CD4-positive, alpha-beta T cell treated with Interleukin-2 at 100 ng/mL for 4 hours (primary cell): Measurements from ENCODE around the gene GPRC5D.

Experiments
- DNase-seq: peaks from one replicate; pipeline ENCODE4 v3.0.0-alpha.2; 2020; ENCODE audit warnings: low spot score

The GPRC5D gene

DNA sequence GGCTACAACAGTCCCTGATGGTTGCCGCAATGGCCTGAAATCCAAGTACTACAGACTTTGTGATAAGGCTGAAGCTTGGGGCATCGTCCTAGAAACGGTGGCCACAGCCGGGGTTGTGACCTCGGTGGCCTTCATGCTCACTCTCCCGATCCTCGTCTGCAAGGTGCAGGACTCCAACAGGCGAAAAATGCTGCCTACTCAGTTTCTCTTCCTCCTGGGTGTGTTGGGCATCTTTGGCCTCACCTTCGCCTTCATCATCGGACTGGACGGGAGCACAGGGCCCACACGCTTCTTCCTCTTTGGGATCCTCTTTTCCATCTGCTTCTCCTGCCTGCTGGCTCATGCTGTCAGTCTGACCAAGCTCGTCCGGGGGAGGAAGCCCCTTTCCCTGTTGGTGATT, 43.7 kb downstream of the GPRC5D start:
- no peak for DNase-seq

DNA sequence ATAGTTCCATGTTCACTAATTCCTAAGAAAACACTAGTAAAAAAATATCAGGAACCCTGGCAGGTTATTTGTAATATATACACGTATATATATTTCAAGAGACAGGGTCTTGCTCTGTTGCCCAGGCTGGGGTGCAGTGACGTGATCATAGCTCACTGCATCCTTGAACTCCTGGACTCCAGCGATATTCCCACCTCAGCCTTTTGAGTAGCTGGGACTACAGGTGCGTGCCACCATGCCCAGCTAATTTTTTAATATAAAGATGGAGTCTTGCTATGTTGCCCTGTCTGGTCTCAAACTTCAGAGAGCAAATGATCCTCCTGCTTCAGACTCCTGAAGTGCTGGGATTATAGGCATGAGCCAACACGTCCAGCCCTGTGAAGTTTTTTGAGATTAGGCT, 44.4 kb downstream of the GPRC5D start:
- no peak for DNase-seq

DNA sequence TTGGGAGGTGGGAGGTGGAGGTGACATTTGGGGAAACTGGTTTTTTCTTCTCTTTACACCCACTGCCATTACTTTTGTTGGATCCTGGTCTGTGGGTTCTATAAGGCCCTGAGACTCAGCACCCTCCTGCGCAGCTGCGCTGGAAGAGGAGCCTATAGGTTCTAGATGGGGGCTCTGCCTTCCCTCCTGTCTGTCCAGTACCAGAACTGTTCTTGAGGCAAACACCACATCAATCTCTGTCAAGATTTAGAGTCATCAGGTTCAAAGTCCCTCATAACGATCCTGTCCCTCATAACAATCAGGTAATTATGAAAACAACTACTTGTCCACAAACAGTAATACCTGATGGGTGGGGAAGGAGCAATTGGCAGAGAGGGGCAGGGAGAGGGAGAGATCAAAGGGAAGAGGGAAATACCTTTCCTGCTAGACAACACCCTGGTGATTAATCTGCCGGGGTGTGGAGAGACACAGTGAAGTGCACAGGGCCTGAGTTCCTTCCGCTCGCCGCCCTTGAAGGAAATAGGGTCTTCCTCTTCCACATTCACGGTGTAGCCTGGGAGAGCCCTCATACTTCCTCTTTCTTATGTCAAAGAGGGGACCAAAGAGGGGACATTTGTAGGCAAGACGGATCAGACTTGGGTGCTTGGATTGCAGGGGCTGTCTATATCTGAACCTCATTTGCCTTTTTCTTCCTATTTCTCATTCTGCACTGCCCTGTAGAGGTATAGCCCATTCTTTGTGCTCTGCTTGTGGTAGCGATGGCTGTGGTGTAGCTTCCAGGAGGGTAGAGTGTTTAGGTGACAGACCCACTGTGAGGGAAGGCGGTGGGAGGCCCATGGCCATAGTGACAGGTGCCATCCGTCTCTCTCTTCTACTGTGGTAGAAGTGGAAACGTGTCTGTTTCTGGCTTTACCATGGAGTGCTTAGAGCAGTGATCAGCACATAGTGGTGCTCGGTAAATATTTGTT, 48.0 kb downstream of the GPRC5D start:
- DNase-seq: no peak

DNA sequence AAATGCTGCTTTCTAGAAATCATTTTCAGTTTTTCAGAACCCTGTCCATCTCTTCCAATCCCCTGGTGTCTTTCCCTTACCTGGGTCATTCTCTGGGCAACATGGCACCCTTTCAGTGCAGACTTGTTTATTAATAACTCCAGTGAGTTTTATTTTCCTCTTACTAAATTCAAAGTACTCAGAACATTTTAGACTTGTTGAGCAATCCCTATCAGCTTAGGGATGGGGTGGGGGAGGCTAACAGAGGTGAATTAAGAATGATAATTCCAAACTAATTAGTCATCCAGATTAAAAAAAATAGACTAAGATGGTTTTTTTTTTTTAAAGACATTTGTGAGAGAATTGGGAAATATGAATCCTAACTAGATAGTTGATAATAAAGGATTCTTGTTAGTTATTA, 49.9 kb downstream of the GPRC5D start:
- DNase-seq: no peak

GRCh38 chr12:12901158-12901791, 50.7 kb downstream of the GPRC5D start:
- DNase-seq: no peak

DNA sequence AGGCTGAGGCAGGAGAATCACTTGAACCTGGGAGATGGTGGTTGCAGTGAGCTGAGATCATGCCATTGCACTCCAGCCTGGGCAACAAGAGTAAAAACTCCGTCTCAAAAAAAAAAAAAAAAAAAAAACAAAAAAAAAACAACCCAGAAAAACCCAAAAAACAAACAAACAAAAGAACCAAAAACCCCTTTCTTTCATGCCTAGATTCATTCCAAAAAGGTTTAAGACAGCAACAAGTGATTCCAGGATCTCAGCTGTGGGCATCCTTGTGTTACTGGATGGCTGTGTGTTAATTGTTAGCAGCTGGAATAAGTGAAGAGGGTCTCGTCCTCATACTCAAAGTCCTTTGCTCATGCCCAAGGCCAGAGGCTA, 51.2 kb downstream of the GPRC5D start:
- DNase-seq: no peak

DNA sequence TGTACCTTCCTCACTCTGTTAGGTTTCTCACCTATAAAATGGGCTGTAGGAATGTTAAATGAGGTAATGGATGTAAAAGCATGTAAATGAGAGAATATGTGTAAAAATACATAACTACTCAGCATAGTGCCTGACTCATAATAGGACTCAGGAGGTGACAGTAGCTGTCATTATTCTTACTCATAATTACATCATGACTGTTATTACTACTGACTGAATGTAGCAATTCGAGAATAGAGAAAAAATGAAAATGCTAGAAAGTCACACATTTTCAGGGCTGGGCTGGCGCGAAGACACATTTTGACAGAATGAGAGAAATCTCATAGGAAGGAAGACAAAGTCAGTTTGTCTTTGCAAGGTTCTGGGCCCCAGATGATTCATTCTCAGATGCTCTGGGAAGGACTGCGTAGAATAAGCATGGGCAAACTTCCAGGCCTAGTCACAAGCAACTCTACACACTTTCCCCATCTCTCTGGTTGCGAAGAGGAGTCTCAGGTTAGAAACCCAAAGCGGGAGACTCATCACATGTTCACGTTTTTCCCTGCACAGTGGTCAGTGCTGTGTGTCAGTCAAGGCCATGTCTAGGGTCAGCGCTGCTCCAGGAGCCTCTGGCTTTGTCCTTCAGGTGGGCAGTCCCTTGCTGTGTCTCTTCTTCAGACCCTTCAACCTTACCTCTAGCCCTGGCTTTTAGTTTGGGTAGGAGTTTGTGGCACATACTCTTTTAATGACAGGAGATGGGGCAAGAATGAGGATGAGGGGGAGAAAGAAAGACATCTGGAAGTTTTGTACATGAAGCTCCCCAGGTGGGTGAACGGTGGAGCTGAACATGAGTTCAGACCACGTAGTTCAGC, 52.2 kb downstream of the GPRC5D start:
- no peak for DNase-seq

DNA sequence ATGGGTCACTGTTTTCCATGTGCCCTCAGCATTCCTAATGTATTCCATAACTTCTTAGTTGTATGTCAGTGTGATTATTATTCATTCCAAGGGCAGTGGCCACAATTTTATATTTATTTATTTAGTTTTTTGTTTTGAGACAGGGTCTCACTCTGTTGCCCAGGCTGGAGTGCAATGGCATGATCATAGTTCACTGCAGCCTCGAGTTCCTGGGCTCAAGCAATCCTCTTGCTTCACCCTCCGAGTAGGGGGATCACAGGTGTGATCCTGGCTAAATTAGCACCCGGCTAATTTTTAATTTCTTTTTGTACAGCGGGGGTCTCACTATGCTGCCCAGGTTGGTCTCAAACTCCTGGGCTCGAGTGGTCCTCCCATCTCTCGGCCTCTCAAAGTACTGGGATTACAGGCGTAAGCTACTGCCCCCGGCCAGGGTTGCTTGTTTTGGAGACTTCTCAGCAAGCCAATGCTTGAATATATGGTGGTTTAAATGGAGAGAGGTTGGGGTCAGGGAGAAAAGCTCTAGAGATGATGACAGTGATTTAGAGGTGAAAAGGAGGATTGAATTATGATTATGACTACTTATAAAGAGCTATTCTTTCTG, 53.0 kb downstream of the GPRC5D start:
- DNase-seq: no peak

GRCh38 chr12:12898136-12898717, 53.7 kb downstream of the GPRC5D start:
- DNase-seq: no peak

DNA sequence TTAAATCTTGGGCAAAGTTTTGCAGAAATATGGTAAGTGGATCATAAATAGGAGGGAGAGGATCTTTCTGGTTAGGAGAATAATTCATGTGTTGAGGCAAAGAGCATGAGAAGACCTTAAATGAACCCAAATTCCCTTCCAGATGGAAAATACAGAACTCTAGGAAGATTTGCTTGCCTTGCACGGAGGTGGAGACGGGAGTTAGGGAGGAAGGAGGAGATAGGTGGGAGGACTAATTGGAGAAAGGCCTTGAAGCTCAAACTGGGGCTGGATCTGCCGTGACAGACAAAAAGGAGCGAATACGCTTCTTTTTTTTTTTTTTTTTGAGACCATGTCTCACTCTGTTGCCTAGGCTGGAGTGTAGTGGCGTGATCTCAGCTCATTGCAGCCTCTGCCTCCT, 54.7 kb downstream of the GPRC5D start:
- DNase-seq: no peak

DNA sequence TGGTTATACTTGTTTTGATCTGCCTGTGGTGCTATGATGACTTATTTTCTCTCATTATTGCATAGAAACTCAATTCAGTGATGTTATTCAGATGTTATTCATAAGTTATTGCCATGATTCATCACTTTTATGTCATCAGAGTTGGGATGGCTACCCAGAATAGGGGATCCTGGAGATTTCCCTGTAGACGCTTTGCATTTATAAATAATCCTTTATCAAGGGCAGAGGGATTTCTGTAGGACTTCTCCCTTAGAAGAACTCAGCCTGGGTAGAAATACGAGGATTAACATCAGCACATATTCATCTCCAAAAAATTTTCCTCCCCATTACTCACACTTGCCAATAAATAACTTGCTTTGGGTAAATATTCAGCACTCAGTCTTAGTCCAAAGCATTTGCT, 55.7 kb downstream of the GPRC5D start:
- DNase-seq: no peak

DNA sequence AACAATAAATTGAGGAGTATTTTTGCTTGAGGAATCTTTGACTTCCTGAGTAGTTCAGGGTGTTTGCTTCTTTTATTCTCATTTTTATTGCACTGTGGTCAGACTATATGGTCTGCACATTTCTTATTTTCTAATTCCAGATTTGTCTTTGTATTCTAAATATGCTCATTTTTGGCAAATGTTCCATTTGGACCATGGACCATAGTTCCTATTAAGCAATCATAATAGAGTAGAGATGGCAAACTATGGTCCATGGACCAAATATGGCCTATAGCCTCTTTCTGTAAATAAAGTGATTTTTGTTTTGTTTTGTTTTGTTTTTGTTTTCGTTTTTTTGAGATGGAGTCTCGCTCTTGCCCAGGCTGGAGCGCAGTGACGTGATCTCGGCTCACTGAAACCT, 58.5 kb downstream of the GPRC5D start:
- DNase-seq: no peak

DNA sequence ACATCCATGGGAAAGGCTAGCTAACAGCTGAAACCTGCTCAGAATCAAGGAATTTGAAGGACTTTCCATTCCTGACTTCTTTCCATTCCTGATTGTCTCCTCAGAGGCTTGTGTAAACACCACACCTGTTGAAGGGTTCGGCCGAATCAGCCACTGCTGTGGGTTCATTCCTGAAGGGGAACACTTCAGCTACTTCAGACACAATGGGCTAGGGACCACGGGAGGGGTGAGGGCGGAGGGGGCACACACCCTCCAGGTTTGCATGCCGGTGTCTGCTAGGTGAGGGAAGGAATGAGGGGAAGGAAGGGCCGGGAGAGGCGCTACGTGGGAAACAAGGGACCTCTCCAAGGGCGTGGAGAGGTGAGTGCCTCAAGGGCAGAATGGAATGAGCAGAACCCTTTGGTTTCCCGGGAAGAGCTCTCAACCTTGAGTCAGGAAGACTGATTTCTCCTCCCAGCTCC, 59.3 kb downstream of the GPRC5D start:
- DNase-seq: no peak

GRCh38 chr12:12891881-12892355, 60.1 kb downstream of the GPRC5D start:
- DNase-seq: no peak

- DNase-seq: peak; percentile 7
Measured at GRCh38 chr12:12891080-12891880, 60.7 kb downstream of the GPRC5D start, which contains the start of gene GPRC5A. Gene GPRC5A, plus strand, starts transcription at chr12:12891562. Its CDS starts 16,688 bp downstream, at chr12:12908250.
